ENCODE results near the gene EIF4B. TPM values are rescaled to one million over a fixed set of nuclear protein-coding genes. Genes with fewer than 3 reads are reported as not detected.
A peak's percentile ranks its signal among the peaks of the same experiment; 100 is the strongest.

EIF4B gene, protein sequence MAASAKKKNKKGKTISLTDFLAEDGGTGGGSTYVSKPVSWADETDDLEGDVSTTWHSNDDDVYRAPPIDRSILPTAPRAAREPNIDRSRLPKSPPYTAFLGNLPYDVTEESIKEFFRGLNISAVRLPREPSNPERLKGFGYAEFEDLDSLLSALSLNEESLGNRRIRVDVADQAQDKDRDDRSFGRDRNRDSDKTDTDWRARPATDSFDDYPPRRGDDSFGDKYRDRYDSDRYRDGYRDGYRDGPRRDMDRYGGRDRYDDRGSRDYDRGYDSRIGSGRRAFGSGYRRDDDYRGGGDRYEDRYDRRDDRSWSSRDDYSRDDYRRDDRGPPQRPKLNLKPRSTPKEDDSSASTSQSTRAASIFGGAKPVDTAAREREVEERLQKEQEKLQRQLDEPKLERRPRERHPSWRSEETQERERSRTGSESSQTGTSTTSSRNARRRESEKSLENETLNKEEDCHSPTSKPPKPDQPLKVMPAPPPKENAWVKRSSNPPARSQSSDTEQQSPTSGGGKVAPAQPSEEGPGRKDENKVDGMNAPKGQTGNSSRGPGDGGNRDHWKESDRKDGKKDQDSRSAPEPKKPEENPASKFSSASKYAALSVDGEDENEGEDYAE
- polyA plus RNA-seq (2013, experiment 1 of 2) = 468 TPM
- polyA plus RNA-seq (2013, experiment 2 of 2) = 496 TPM

DNA sequence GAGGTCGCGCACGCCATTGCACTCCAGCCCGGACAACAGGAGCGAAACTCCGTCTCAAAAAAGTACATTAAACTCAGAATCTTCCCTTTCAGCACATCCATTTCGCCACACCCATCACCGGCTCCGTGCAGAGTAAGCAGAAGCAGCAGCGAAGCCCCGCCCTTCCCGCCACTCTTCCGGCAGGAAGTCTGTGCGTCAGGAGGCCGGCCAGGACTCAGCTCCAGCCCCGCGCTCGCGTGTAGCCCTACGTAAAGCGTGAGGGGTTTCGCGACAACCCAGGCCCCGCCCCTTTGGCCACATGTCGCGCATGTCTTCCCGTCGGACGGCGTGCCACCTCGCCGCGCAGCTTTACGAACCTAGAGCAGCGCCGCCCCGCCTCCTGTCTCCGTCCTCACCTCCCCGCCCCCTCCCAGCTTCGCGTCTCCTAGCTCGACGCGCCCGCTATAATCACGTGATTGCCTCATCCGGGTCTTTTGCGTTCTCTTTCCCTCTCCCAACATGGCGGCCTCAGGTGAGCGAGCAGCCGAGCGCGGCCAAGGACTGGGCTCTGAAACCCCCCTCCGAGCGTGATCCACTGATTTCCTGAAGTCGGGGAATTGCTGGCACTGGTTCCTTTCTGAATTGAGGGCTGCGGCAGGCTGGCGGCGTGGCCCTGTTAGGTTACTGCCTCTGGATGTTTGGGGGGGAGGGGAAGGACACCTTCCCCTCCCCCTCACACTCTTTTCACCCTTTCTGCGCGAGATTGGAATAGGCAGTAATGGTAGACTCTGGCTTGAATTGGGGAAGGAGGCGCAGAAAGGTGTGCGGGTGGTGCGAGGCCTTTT lies at the start of gene EIF4B:
Gene EIF4B (plus strand): TSS at position 471 of the 824 bp plus-strand sequence. CDS start 28 bp downstream, at position 499.
- H2AK5ac ChIP-seq (ENCODE audit: low read depth, low read length) = peak within 1 kb of the TSS; percentile 77
- H3K4me3 ChIP-seq (ENCODE audit: low read length in 2 of 2) = peak within 1 kb of the TSS; percentile 88 to 96
- H3K79me1 ChIP-seq (ENCODE audit: low read depth, low read length) = peaks cover 6% of the 10 kb centered on the region
- H3K9ac ChIP-seq (ENCODE audit: low read depth, low read length, poor library complexity) = peak within 1 kb of the TSS; percentile 98
- DNase-seq (ENCODE audit: low spot score) = peak; percentile 99
- peak within 1 kb of the TSS; percentile 23 for H3K4ac ChIP-seq (ENCODE audit: low read length)
- WGBS, 2 donors (ENCODE audit: extremely low coverage in 2 of 2, insufficient read length in 2 of 2, insufficient replicate concordance in 1 of 2) = no CpG with 5 or more reads among the region's 64 CpGs
- peak within 1 kb of the TSS; percentile 98 for H3K18ac ChIP-seq (ENCODE audit: low read length)
- peak within 1 kb of the TSS; percentile 93 for H3K4me2 ChIP-seq (ENCODE audit: insufficient read depth, low read length, poor library complexity, severe bottlenecking)
- peaks cover 6 to 12% of the 10 kb centered on the region in 2 donors for H3K4me1 ChIP-seq (ENCODE audit: control insufficient read depth in 2 of 2, insufficient read depth in 1 of 2, low read depth in 1 of 2, low read length in 2 of 2)
- peak within 1 kb of the TSS; percentile 73 for H3K14ac ChIP-seq (ENCODE audit: low read length)
- H2AFZ ChIP-seq (ENCODE audit: low read length) = peak within 1 kb of the TSS; percentile 81
- peaks cover 0 to 5% of the 10 kb centered on the region in 2 donors for H3K9me3 ChIP-seq (replicated peaks in 1 of 2; ENCODE audit: control insufficient read depth in 2 of 2, insufficient read depth in 1 of 2, low read depth in 1 of 2, low read length in 2 of 2)
- H4K91ac ChIP-seq (ENCODE audit: low read depth, low read length, poor library complexity) = peak within 1 kb of the TSS; percentile 92
- H3K36me3 ChIP-seq (replicated peaks in 1 of 2; ENCODE audit: control insufficient read depth in 2 of 2, insufficient read depth in 2 of 2, low read length in 2 of 2) = peaks cover 3 to 39% of the 10 kb centered on the region in 2 donors
- H2BK5ac ChIP-seq (ENCODE audit: low read length) = peak within 1 kb of the TSS; percentile 83
- peak within 1 kb of the TSS; percentile 68 for H4K8ac ChIP-seq (ENCODE audit: low read depth, low read length)
- H2BK120ac ChIP-seq (ENCODE audit: low read depth, low read length) = peak within 1 kb of the TSS; percentile 22
- H3K23ac ChIP-seq (ENCODE audit: low read depth, low read length, poor library complexity) = peak within 1 kb of the TSS; percentile 91
- H2BK15ac ChIP-seq (ENCODE audit: low read length) = peak within 1 kb of the TSS; percentile 17
- H3K27ac ChIP-seq (replicated peaks; ENCODE audit: low read length) = peak within 1 kb of the TSS; percentile 95
- H3K27me3 ChIP-seq (ENCODE audit: control insufficient read depth in 3 of 3, insufficient read depth in 3 of 3, low read depth in 1 of 3, low read length in 3 of 3) = no peaks in the 10 kb centered on the region
- H2BK12ac ChIP-seq (ENCODE audit: low read length) = no peak within 1 kb of the TSS

GRCh38 chr12:52956987-52957386 lies 49.3 kb upstream of the EIF4B start:
- Histone ChIP-seq H3K9me3 (replicated peaks in 1 of 2; ENCODE audit: control insufficient read depth in 2 of 2, insufficient read depth in 1 of 2, low read depth in 1 of 2, low read length in 2 of 2) (no peaks in the 10 kb centered on the region), H4K91ac (ENCODE audit: low read depth, low read length, poor library complexity) (no peak overlapping the region), H3K36me3 (replicated peaks in 1 of 2; ENCODE audit: control insufficient read depth in 2 of 2, insufficient read depth in 2 of 2, low read length in 2 of 2) (peaks cover 0 to 5% of the 10 kb centered on the region in 2 donors), H2BK12ac (ENCODE audit: low read length) (no peak overlapping the region), H3K14ac (ENCODE audit: low read length) (no peak overlapping the region), H4K8ac (ENCODE audit: low read depth, low read length) (no peak overlapping the region), H3K27me3 (ENCODE audit: control insufficient read depth in 3 of 3, insufficient read depth in 3 of 3, low read depth in 1 of 3, low read length in 3 of 3) (peaks cover 0 to under 1% (median 0%) of the 10 kb centered on the region in 3 experiments), H2BK15ac (ENCODE audit: low read length) (no peak overlapping the region), H2AK5ac (ENCODE audit: low read depth, low read length) (no peak overlapping the region), H3K4ac (ENCODE audit: low read length) (no peak overlapping the region), H2BK120ac (ENCODE audit: low read depth, low read length) (no peak overlapping the region), H2AFZ (ENCODE audit: low read length) (no peak overlapping the region), H3K9ac (ENCODE audit: low read depth, low read length, poor library complexity) (no peak overlapping the region), H3K4me2 (ENCODE audit: insufficient read depth, low read length, poor library complexity, severe bottlenecking) (no peak overlapping the region), H3K18ac (ENCODE audit: low read length) (peak overlapping the region; percentile 17), H3K23ac (ENCODE audit: low read depth, low read length, poor library complexity) (no peak overlapping the region), H2BK5ac (ENCODE audit: low read length) (peak overlapping the region; percentile 60), H3K4me1 (ENCODE audit: control insufficient read depth in 2 of 2, insufficient read depth in 1 of 2, low read depth in 1 of 2, low read length in 2 of 2) (peaks cover 0 to 4% of the 10 kb centered on the region in 2 donors), H3K79me1 (ENCODE audit: low read depth, low read length) (no peaks in the 10 kb centered on the region), H3K4me3 (ENCODE audit: low read length in 2 of 2) (no peak overlapping the region), H3K27ac (replicated peaks; ENCODE audit: low read length) (peak overlapping the region; percentile 42)
- WGBS, 2 donors (ENCODE audit: extremely low coverage in 2 of 2, insufficient read length in 2 of 2, insufficient replicate concordance in 1 of 2) = no CpG with 5 or more reads among the region's 5 CpGs
- DNase-seq (ENCODE audit: low spot score) = no peak

DNA sequence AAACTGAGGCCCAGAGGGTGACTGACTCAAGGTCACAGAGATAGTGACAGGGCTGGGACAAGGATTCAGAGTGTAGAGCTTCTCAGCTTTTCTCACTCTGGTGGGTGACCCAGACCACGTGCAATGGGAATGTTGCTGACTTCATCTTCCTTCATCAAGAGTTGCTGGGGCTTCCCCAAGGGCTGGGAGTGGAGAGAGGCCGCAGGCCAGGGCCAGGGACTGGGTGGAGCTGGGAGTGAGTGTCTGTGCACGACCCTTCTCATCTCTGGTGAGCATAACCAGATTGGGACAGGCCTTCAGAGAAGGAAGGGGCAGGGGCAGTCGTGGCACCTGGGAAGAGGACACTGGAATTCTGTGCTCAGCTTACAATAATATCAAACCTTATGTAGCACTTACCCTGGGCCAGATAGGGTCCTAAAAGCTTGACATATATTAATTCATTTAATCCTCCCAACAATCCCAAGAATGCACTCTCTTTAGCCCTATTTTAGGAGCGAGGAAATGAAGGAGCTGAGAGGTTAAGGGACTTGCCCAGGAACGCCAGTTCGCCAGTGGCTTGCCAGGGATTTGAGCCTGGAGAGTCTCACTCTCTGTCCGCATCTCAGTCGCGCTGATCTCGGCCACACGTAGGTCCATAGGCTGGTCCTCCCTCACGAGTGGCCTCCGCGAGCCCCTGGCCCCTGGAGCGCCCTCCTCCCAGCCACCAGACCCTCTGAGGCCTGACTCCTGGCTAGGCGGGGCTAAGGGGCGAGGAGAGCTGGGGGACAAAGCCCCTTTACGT lies 41.5 kb upstream of the EIF4B start:
- peak overlapping the region; percentile 99 for H3K18ac ChIP-seq (ENCODE audit: low read length)
- no peak for DNase-seq (ENCODE audit: low spot score)
- H2BK12ac ChIP-seq (ENCODE audit: low read length) = peak overlapping the region; percentile 90
- H4K8ac ChIP-seq (ENCODE audit: low read depth, low read length) = peak overlapping the region; percentile 89
- no peaks in the 10 kb centered on the region for H3K9me3 ChIP-seq (replicated peaks in 1 of 2; ENCODE audit: control insufficient read depth in 2 of 2, insufficient read depth in 1 of 2, low read depth in 1 of 2, low read length in 2 of 2)
- H3K27me3 ChIP-seq (ENCODE audit: control insufficient read depth in 3 of 3, insufficient read depth in 3 of 3, low read depth in 1 of 3, low read length in 3 of 3) = peaks cover 0 to 13% (median 0%) of the 10 kb centered on the region in 3 experiments
- peak overlapping the region; percentile 54 for H3K9ac ChIP-seq (ENCODE audit: low read depth, low read length, poor library complexity)
- H3K27ac ChIP-seq (replicated peaks; ENCODE audit: low read length) = peak overlapping the region; percentile 33
- peak overlapping the region; percentile 68 for H4K91ac ChIP-seq (ENCODE audit: low read depth, low read length, poor library complexity)
- peak overlapping the region; percentile 1 for H2AK5ac ChIP-seq (ENCODE audit: low read depth, low read length)
- no peaks in the 10 kb centered on the region for H3K79me1 ChIP-seq (ENCODE audit: low read depth, low read length)
- no CpG with 5 or more reads among the region's 19 CpGs for WGBS, 2 donors (ENCODE audit: extremely low coverage in 2 of 2, insufficient read length in 2 of 2, insufficient replicate concordance in 1 of 2)
- H3K4ac ChIP-seq (ENCODE audit: low read length) = peak overlapping the region; percentile 86
- peak overlapping the region; percentile 95 for H3K14ac ChIP-seq (ENCODE audit: low read length)
- H3K4me1 ChIP-seq (ENCODE audit: control insufficient read depth in 2 of 2, insufficient read depth in 1 of 2, low read depth in 1 of 2, low read length in 2 of 2) = peaks cover 0 to 8% of the 10 kb centered on the region in 2 donors
- H2AFZ ChIP-seq (ENCODE audit: low read length) = peak overlapping the region; percentile 82
- H3K4me2 ChIP-seq (ENCODE audit: insufficient read depth, low read length, poor library complexity, severe bottlenecking) = peak overlapping the region; percentile 72
- peak overlapping the region; percentile 86 for H3K23ac ChIP-seq (ENCODE audit: low read depth, low read length, poor library complexity)
- peak overlapping the region; percentile 98 for H2BK15ac ChIP-seq (ENCODE audit: low read length)
- H2BK5ac ChIP-seq (ENCODE audit: low read length) = no peak overlapping the region
- H3K4me3 ChIP-seq (ENCODE audit: low read length in 2 of 2) = no peak overlapping the region
- H2BK120ac ChIP-seq (ENCODE audit: low read depth, low read length) = peak overlapping the region; percentile 72
- H3K36me3 ChIP-seq (replicated peaks in 1 of 2; ENCODE audit: control insufficient read depth in 2 of 2, insufficient read depth in 2 of 2, low read length in 2 of 2) = no peaks in the 10 kb centered on the region

Measured in neuronal stem cell (in vitro differentiated cells).